HepG2 (cell line): Measurements from ENCODE around the gene GCH1. TPM values are rescaled to one million over a fixed set of nuclear protein-coding genes. Genes with fewer than 3 reads are reported as not detected.
A peak's percentile ranks its signal among the peaks of the same experiment; 100 is the strongest.

ENCODE experiments used
- BRD4 ChIP-seq: sonication (generic); formaldehyde crosslinking; IDR thresholded peaks from 2 replicates; pipeline ENCODE4 v1.4.0; 2020; ENCODE audit warnings: missing genetic modification reagents
- CBX1 ChIP-seq: IDR thresholded peaks from one replicate; pipeline ENCODE4 v1.6.1; 2016; ENCODE audit warnings: antibody characterized with exemption, low read depth
- HDAC1 ChIP-seq: sonication (generic); formaldehyde crosslinking; IDR thresholded peaks from 2 replicates; pipeline ENCODE4 v1.5.1; 2020; ENCODE audit warnings: mild to moderate bottlenecking, missing genetic modification reagents
- JUN ChIP-seq: sonication (generic); formaldehyde crosslinking; IDR thresholded peaks from 2 replicates; pipeline ENCODE4 v1.4.0; 2020; ENCODE audit warnings: mild to moderate bottlenecking, missing genetic modification reagents
- KLF15 ChIP-seq: sonication (generic); formaldehyde crosslinking; IDR thresholded peaks from 2 replicates; pipeline ENCODE4 v1.8.1; 2023; ENCODE audit warnings: borderline replicate concordance, mild to moderate bottlenecking, inconsistent platforms, missing genetic modification reagents, mixed read lengths
- KLF16 ChIP-seq, 2 experiments: sonication (generic) in 1 of 2; formaldehyde crosslinking in 1 of 2; IDR thresholded peaks; 2 replicates each; pipeline versions ENCODE4 v1.6.1 to v1.8.0; 2016 to 2023; ENCODE audit warnings: missing genetic modification reagents in 2 of 2, missing compliant biosample characterization in 1 of 2
- MED8 ChIP-seq: sonication (generic); formaldehyde crosslinking; IDR thresholded peaks from 2 replicates; pipeline ENCODE4 v1.8.1; 2023; ENCODE audit warnings: mild to moderate bottlenecking, missing genetic modification reagents; ENCODE audit not compliant: insufficient replicate concordance
- NR1H2 ChIP-seq: sonication (generic); formaldehyde crosslinking; IDR thresholded peaks from 2 replicates; pipeline ENCODE4 v1.8.1; 2022; ENCODE audit warnings: low read depth, missing genetic modification reagents, borderline replicate concordance
- RORA ChIP-seq: sonication (generic); formaldehyde crosslinking; IDR thresholded peaks from 2 replicates; pipeline ENCODE4 v1.5.0; 2020; ENCODE audit warnings: mild to moderate bottlenecking, missing genetic modification reagents, moderate library complexity
- ZBTB7B ChIP-seq: sonication (generic); formaldehyde crosslinking; IDR thresholded peaks from 2 replicates; pipeline ENCODE4 v1.4.0; 2020; ENCODE audit warnings: missing genetic modification reagents
- ZNF10 ChIP-seq: sonication (generic); formaldehyde crosslinking; IDR thresholded peaks from 2 replicates; pipeline ENCODE4 v1.4.0; 2020; ENCODE audit warnings: mild to moderate bottlenecking, low read depth, missing genetic modification reagents, borderline replicate concordance
- ZNF263 ChIP-seq: sonication (generic); formaldehyde crosslinking; IDR thresholded peaks from 2 replicates; pipeline ENCODE4 v1.4.0; 2020; ENCODE audit warnings: missing genetic modification reagents
- ZNF562 ChIP-seq: sonication (generic); formaldehyde crosslinking; IDR thresholded peaks from 2 replicates; pipeline ENCODE4 v1.8.0; 2022; ENCODE audit warnings: missing genetic modification reagents, borderline replicate concordance
- ZNF607 ChIP-seq: sonication (generic); formaldehyde crosslinking; IDR thresholded peaks from 2 replicates; pipeline ENCODE4 v1.5.1; 2020; ENCODE audit warnings: missing genetic modification reagents, mild to moderate bottlenecking, borderline replicate concordance
- ZNF703 ChIP-seq: sonication (generic); formaldehyde crosslinking; IDR thresholded peaks from 2 replicates; pipeline ENCODE4 v1.5.1; 2020; ENCODE audit warnings: missing genetic modification reagents, mild to moderate bottlenecking, moderate library complexity, borderline replicate concordance
- polyA plus RNA-seq, 8 experiments: library from polyadenylated mRNA; depleted of rRNA in 3 of 8; stranded (reverse) in 7 of 8; unstranded in 1 of 8; fragments of >200 nt; fragmentation: Illumina TruSeq in 4 of 8; extraction: Trizol in 4 of 8; gene quantifications; 2 replicates each; pipeline versions ENCODE4 v1.2.1 to v1.2.3, GENCODE V29; 2011 to 2016; ENCODE audit warnings: low read depth in 4 of 8, missing spikeins in 1 of 8, mixed read lengths in 1 of 8; ENCODE audit not compliant: insufficient read depth in 1 of 8
- total RNA-seq, 5 experiments: library from RNA; depleted of rRNA; stranded (reverse); fragments of >200 nt; fragmentation: Illumina TruSeq; extraction: Trizol; gene quantifications; 2 replicates each; pipeline ENCODE4 v1.2.3, GENCODE V29; 2016; ENCODE audit warnings: low read depth in 1 of 5
- TF ChIP-seq, protein P1 (sequence below): sonication (generic); formaldehyde crosslinking; IDR thresholded peaks from 2 replicates; pipeline ENCODE4 v1.4.0; 2020; ENCODE audit warnings: mild to moderate bottlenecking, missing genetic modification reagents
- TF ChIP-seq, protein P2 (sequence below): sonication (generic); formaldehyde crosslinking; IDR thresholded peaks from 2 replicates; pipeline ENCODE4 v1.5.0; 2020; ENCODE audit warnings: missing genetic modification reagents
- TF ChIP-seq, protein P3 (sequence below): sonication (generic); formaldehyde crosslinking; conservative IDR thresholded peaks from 2 replicates; pipeline ENCODE4 v1.8.0; 2022; ENCODE audit warnings: missing genetic modification reagents
- TF ChIP-seq, protein P4 (sequence below): sonication (generic); formaldehyde crosslinking; conservative IDR thresholded peaks from 2 replicates; pipeline ENCODE4 v1.5.0; 2020; ENCODE audit warnings: missing genetic modification reagents
- TF ChIP-seq, protein P5 (sequence below): sonication (generic); formaldehyde crosslinking; IDR thresholded peaks from 2 replicates; pipeline ENCODE4 v1.4.0; 2020; ENCODE audit warnings: mild to moderate bottlenecking, missing genetic modification reagents
- TF ChIP-seq, protein P6 (sequence below): sonication (generic); formaldehyde crosslinking; IDR thresholded peaks from 2 replicates; pipeline ENCODE4 v1.4.0; 2020; ENCODE audit warnings: mild to moderate bottlenecking, missing genetic modification reagents, borderline replicate concordance

The GCH1 gene
- total and polyA plus RNA-seq, 2 of the 13 experiments (the other 11 are each of a cell fraction or from before 2014, with no cell fraction given) = 15.0 to 25.2 TPM

DNA sequence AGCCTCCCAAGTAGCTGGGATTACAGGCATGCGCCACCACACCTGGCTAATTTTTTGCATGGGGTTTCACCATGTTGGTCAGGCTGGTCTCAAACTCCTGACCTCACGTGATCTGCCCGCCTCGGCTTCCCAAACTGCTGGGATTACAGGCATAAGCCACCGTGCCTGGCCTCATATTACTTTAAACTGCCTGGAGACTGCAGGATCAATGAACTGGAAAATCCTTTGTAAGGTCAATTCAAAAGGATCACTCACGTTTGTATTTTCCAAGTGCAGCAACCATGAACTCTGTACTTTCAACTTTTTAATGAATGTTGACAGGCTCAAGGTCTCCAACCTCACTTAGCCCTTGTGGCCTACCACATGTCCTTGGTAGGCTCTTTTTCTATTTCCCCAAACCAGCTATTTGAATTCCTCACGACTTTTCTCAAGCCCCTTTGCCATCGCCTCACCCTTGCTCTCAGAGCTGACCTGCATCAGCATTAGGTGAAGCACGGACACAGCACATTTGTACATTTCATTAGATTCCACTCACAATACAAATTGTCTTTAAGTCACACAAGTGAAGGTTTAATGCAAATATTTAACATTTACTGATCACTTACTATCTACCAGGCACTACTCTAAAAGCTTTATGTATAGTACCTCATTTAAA lies 42.2 kb upstream of the GCH1 start (continued):
- TF ChIP-seq, protein P1, sequence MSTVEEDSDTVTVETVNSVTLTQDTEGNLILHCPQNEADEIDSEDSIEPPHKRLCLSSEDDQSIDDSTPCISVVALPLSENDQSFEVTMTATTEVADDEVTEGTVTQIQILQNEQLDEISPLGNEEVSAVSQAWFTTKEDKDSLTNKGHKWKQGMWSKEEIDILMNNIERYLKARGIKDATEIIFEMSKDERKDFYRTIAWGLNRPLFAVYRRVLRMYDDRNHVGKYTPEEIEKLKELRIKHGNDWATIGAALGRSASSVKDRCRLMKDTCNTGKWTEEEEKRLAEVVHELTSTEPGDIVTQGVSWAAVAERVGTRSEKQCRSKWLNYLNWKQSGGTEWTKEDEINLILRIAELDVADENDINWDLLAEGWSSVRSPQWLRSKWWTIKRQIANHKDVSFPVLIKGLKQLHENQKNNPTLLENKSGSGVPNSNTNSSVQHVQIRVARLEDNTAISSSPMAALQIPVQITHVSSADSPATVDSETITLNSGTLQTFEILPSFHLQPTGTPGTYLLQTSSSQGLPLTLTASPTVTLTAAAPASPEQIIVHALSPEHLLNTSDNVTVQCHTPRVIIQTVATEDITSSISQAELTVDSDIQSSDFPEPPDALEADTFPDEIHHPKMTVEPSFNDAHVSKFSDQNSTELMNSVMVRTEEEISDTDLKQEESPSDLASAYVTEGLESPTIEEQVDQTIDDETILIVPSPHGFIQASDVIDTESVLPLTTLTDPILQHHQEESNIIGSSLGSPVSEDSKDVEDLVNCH (CRISPR knock-in tag) = no peak
- no peak for TF ChIP-seq ZNF562
- TF ChIP-seq, protein P2, sequence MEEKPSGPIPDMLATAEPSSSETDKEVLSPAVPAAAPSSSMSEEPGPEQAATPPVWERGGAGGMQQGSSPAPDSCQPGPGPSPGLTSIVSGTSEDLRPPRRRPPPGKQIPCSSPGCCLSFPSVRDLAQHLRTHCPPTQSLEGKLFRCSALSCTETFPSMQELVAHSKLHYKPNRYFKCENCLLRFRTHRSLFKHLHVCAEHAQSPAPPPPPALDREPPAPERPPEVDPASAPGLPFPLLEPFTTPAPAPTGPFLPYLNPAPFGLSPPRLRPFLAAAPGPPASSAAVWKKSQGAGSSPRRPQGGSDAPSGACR (CRISPR knock-in tag) = no peak
- no peak for TF ChIP-seq ZBTB7B (CRISPR knock-in tag)
- TF ChIP-seq, protein P3, sequence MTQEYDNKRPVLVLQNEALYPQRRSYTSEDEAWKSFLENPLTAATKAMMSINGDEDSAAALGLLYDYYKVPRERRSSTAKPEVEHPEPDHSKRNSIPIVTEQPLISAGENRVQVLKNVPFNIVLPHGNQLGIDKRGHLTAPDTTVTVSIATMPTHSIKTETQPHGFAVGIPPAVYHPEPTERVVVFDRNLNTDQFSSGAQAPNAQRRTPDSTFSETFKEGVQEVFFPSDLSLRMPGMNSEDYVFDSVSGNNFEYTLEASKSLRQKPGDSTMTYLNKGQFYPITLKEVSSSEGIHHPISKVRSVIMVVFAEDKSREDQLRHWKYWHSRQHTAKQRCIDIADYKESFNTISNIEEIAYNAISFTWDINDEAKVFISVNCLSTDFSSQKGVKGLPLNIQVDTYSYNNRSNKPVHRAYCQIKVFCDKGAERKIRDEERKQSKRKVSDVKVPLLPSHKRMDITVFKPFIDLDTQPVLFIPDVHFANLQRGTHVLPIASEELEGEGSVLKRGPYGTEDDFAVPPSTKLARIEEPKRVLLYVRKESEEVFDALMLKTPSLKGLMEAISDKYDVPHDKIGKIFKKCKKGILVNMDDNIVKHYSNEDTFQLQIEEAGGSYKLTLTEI (CRISPR knock-in tag) = no peak
- TF ChIP-seq, protein P4, sequence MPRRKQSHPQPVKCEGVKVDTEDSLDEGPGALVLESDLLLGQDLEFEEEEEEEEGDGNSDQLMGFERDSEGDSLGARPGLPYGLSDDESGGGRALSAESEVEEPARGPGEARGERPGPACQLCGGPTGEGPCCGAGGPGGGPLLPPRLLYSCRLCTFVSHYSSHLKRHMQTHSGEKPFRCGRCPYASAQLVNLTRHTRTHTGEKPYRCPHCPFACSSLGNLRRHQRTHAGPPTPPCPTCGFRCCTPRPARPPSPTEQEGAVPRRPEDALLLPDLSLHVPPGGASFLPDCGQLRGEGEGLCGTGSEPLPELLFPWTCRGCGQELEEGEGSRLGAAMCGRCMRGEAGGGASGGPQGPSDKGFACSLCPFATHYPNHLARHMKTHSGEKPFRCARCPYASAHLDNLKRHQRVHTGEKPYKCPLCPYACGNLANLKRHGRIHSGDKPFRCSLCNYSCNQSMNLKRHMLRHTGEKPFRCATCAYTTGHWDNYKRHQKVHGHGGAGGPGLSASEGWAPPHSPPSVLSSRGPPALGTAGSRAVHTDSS = no peak
- TF ChIP-seq KLF16 (CRISPR knock-in tag; IDR thresholded peaks at IDR 0.05) = no peak
- no peak for TF ChIP-seq NR1H2
- TF ChIP-seq ZNF703 (CRISPR knock-in tag) = no peak
- TF ChIP-seq BRD4 (CRISPR knock-in tag) = no peak
- TF ChIP-seq CBX1 = no peak
- no peak for TF ChIP-seq ZNF263 (CRISPR knock-in tag)
- TF ChIP-seq, protein P5, sequence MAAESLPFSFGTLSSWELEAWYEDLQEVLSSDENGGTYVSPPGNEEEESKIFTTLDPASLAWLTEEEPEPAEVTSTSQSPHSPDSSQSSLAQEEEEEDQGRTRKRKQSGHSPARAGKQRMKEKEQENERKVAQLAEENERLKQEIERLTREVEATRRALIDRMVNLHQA (CRISPR knock-in tag) = no peak
- no peak; the same call in 1 of the 2 replicates for TF ChIP-seq ZNF607 (CRISPR knock-in tag)
- no peak for TF ChIP-seq RORA (CRISPR knock-in tag)
- peak; percentile 47; the same call in 1 of the 2 replicates for TF ChIP-seq HDAC1 (CRISPR knock-in tag)
- no peak for TF ChIP-seq KLF15
- TF ChIP-seq, protein P6, sequence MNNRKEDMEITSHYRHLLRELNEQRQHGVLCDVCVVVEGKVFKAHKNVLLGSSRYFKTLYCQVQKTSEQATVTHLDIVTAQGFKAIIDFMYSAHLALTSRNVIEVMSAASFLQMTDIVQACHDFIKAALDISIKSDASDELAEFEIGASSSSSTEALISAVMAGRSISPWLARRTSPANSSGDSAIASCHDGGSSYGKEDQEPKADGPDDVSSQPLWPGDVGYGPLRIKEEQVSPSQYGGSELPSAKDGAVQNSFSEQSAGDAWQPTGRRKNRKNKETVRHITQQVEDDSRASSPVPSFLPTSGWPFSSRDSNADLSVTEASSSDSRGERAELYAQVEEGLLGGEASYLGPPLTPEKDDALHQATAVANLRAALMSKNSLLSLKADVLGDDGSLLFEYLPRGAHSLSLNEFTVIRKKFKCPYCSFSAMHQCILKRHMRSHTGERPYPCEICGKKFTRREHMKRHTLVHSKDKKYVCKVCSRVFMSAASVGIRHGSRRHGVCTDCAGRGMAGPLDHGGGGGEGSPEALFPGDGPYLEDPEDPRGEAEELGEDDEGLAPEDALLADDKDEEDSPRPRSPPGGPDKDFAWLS (CRISPR knock-in tag) = no peak
- no peak for TF ChIP-seq ZNF10 (CRISPR knock-in tag)
- no peak for TF ChIP-seq MED8 (CRISPR knock-in tag)
- no peak for TF ChIP-seq JUN (CRISPR knock-in tag)
